WTC11 (cell line): ENCODE results near the gene CCNF.

Experiments
- CTCF ChIP-seq: fragments of 200-600 bp; IDR thresholded peaks from 2 replicates; pipeline ENCODE4 v1.8.0; 2022; ENCODE audit warnings: antibody characterized with exemption
- E2F5 ChIP-seq: sonication (generic); formaldehyde crosslinking; IDR thresholded peaks from 2 replicates; pipeline ENCODE4 v1.8.1; 2022; ENCODE audit warnings: mild to moderate bottlenecking, moderate library complexity, missing genetic modification reagents
- PRDM15 ChIP-seq: sonication (generic); formaldehyde crosslinking; IDR thresholded peaks from 2 replicates; pipeline ENCODE4 v1.8.0; 2022; ENCODE audit warnings: missing genetic modification reagents

- TF ChIP-seq CTCF (no peak), E2F5 (CRISPR knock-in tag) (no peak), PRDM15 (CRISPR knock-in tag) (no peak)
Measured at GRCh38 chr16:2481676-2482075, 52.4 kb downstream of the CCNF start.
